GM18858 (cell line): Measurements from ENCODE around the gene APMAP.
"Not testable (repeated sequence)": the region's sequence is repeated elsewhere in the genome, so short reads cannot be mapped to it uniquely, and the experiment has no call there.

ENCODE experiments used
- ATAC-seq: cut with Tn5 transposase; IDR thresholded peaks from one replicate; pipeline ENCODE4 v1.9.1; 2021; ENCODE audit not compliant: unreplicated experiment

The APMAP gene

DNA sequence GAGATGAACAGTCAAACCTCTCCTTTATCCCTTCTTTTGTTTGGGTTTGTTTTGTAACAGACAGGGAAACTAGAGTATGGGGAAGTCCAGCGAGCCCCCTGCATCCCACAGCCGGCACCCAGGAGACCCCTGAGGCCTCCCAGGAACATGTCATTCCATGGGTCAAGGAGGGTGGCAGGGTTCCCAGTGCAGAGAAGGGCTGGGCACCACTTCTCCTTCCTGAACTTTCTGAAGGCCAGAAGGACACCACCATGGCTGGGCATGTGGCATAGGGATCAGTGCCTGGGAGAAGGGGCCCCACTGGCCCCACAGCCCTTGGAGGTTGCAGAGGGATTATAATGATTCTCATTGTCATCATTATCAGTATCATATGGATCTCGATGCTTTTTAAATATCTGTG is 57.4 kb downstream of the APMAP start:
- no peak for ATAC-seq

DNA sequence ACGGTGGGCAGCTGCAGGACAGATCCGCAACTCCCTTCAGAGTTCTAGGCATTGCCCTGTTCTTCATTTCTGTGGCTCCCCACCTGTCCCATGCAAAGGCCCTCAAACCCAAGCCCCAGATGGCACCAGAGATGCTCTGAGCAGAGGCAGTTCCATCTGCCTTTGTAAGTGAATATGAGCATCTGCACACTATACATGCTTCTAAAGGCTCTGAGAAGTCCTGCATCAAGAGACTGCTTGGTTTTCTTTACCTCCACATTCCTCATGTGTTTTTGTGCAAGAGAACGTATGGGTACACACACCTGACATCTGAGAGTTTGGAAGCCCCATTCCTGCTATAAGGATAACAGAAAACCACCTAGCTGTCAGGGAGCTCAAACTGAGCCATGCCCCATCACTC is 57.8 kb downstream of the APMAP start:
- no peak for ATAC-seq

DNA sequence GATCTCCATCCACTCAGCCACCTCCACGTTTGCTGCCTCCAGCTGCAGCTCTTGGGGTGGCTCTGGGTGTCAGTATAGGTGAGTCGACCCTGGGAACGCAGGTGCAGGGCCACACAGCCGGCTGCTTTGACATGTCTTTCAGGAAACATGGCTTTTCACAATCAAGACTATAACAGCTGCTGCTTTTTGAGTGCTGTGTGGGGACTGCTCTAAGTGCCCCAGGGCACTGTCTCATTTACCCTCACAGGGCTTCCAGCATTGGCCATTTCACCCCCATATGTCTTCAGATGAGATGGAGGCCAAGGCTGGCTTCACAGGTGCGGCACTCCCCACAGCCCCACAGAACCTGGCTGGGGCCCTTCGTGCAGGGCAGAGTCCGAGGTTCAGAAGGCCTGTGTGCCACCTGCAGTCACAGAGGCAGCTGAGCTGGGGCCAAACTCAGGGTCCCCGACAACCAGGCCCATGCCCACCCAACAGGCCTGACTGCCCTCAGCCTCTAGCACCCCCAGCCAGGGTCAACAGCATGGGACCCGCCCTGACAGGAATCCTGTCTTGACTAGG is 58.4 kb downstream of the APMAP start:
- ATAC-seq, result no peak

DNA sequence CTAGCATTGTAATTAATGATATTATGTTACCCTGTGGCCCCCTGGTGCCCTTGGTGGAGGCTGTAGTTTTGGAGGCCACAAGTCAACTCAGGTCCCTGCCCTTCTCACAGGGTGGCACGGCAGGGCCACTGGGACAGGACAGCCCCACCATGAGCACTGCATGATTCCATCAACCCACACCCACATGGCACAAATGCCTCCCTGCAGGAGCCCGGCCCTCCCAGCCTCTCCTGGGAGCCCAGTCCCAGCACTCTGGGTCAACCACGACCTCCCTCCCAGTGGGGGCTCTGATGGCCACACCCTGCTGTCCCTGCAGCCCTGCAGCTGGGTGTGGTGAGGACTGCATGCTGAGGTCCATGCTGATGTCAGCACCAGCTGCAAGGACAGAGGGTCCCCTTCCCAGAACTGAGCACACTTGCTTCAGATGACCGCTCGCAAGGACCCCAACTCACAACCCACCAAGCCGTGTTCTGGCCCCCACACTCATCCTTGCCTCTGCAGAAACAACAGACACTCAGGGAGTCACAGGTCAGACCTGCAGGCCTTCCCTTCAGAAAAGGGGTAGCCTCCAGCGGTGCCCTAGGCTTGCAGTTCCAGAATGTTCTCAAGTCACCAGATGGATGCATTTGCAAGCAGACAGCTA is 59.2 kb downstream of the APMAP start:
- no peak for ATAC-seq

DNA sequence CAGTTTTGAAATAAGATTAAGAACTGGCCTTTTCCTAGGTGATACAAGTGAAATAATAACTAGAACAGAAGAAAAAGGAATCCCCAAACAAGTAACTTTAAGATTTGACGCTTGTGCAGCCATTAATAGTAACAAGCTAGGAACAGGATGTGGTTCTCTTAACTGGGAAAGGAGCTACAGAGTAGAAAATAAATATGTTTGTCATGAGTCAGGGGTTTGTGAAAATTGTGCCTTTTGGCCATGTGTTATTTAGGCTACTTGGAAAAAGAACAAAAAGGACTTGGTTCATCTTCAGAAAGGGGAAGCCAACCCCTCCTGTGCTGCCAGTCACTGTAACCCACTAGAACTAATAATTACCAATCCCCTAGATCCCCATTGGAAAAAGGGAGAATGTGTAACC is 60.7 kb downstream of the APMAP start:
- ATAC-seq, result not testable (repeated sequence)

DNA sequence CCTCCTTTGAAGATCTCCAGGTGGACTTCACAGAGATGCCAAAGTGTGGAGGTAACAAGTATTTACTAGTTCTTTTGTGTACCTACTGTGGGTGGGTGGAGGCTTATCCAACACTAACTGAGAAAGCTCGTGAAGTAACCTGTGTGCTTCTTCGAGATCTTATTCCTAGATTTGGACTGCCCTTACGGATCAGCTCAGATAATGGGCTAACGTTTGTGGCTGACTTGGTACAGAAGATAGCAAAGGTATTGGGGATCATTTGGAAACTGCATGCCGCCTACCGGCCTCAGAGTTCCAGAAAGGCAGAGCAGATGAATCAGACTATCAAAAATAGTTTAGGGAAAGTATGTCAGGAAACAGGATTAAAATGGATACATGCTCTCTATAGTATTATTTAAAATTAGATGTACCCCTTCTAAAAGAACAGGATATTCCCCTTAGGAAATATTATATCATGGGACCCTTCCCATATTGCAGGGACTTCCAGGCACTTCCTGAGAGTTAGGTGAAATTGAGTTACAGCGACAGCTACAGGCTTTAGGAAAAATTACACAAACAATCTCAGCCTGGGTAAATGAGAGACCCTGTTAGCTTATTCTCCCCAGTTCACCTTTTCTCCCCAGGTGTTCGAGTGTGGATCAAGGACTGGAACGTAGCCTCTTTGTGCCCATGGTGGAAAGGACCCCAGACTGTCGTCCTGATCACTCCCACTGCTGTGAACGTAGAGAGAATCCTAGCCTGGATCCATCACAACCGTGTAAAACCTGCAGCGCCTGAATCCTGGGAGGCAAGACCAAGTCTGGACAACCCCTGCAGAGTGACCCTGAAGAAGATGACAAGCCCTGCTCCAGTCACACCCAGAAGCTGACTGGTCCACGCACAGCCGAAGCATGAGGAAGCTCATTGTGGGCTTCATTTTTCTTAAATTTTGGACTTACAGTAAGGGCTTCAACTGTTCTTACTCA is 61.5 kb downstream of the APMAP start:
- not testable (repeated sequence) for ATAC-seq

DNA sequence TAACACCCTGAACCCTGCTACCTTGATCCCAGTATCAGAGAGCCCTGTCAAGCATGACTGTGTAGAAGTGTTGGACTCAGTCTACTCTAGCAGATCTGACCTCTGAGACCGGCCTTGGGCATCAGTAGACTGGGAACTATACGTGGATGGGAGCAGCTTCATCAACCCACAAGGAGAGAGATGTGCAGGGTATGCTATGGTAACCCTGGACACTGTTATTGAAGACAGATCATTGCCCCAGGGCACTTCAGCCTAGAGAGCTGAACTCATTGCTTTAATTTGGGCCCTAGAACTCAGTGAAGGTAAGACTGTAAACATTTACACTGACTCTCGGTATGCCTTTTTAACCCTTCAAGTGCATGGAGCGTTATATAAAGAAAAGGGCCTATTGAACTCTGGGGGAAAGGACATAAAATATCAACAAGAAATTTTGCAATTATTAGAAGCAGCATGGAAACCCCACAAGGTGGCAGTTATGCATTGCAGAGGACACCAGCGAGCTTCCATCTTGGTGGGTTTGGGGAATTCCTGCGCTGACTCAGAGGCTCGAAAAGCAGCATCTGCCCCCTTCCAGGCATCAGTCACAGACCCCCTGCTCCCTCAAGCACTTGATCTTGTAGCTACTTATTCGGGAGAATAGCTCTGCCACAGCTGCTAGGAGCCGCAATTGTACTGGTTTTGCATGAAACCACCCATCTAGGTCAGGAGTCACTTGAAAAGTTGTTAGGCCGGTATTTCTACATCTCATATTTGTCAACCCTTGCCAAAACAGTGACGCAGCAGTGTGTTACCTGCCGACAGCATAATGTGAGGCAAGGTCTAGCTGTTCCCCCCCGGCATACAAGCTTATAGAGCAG is 62.5 kb downstream of the APMAP start:
- not testable (repeated sequence) for ATAC-seq

DNA sequence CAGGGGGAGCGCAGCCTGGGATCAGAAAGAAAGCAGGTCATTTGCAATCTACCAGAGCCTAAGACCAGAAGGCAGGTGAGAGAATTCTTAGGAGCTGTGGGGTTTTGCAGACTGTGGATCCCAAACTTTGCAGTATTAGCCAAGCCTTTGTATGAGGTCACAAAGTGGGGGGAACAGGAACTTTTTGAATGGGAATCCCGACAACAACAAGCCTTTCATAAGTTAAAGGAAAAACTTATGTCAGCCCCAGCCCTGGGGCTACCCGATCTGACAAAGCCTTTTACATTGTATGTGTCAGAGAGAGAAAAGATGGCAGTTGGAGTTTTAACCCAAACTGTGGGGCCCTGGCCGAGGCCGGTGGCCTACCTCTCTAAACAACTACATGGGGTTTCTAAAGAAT is 63.3 kb downstream of the APMAP start:
- not testable (repeated sequence) for ATAC-seq

DNA sequence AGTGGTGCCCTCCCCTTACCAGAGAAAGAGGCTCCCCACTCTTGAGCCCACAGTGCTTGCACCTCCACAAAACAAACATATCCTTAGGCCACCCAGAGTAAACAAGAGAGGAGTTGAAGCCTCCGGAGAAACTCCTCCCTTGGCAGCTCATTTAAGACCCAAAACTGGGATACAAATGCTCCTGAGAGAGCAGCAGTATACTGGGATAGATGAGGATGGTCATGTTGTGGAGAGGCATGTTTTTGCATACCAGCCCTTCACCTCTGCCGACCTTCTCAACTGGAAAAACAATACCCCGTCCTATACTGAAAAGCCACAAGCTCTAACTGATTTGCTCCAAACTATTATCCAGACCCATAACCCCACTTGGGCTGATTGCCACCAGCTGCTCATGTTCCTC is 71.8 kb downstream of the APMAP start:
- ATAC-seq, result not testable (repeated sequence)

DNA sequence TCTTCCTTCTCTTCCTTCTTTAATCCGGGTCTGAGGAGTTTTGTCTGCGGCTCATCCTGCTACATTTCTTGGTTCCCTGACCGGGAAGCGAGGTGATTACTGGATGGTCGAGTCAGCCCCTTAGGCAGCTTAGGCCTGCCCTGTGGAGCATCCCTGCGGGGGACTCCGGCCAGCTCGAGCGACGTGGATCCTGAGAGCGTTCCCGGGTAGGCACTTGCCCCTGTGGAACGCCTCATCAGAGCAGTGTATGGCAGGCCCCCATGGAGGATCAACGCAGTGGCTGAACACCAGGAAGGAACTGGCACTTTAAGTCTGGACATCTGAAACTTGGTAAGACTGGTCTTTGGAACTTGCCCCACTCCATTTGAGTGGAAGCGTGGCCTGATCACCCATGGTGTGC is 72.9 kb downstream of the APMAP start:
- not testable (repeated sequence) for ATAC-seq

DNA sequence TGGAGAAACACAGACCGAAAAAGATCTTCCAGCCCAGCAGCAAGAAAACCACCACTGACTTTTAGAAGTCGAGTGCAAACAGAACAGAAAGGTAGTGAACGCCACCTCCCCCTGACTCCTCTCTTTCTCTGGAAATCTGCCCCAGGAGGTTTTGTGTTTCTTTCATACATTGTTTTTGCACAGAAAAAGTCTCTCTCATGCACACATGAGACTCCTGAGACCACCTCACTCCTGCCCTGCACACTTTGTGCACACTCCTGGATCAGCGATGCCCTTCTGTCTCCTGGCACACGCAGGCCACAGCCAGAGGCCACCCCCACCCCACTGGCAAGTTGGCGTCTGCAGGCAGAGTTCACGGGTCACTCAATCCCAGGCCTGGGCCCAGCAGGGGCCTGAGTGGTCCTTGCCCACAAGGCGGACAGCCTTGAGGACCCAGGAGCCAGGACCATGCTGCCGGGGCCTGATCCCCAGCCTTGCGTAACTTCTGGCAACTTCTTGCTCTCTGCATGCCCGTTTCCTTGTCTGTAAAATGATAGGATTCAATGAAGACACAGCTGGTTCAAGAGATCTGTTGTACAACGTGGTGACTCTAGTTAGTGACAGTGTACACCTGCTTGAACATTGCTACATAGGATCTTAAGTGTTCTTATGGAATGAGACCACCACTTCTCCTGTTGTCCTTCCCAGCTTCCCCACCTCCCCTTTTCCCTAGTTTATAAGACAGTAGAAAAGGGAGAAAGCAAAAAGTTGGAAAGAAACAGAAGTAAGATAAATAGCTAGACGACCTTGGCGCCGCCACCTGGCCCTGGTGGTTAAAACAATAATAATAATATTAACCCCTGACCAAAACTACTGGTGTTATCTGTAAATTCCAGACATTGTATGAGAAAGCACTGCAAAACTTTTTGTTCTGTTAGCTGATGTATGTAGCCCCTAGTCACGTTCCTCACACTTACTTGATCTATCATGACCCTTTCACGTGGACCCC is 73.7 kb downstream of the APMAP start:
- no peak for ATAC-seq

DNA sequence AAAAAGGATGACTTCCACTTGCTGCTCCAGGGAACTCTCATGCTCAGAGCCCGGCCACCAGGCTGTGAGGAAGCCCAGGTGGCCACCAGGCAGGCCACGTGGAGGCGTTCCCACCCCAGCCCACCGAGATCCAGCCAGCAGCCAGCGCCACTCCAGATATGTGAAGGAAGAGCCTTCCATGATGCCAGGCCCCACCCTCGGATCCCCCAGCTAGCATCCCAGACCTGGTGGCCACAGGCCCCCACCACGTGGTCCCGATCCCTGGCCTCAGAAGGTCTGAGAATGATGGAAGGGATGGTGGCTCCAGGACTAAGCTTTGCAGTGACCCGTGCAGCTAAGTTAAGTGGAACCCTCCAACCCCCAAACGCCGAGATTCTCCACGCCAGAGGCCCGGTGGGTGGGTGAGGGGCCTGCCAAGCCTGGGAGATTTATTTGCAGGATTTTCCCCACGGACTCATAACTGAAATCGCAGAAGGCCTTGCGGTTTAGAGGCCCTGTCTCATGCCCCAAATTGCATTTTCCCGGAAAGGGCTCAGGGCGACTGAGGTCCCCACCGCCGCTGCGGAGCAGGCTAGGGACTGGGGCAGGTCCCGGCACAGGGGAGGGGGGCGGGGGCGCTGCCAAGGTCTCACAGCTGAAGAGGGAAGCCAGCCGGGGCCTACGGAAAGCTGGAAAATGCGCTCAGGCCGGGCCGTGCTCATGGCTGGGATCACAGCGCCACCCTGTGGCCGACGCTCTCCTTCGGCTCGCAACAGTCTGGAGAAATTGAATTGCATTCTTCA is 74.6 kb downstream of the APMAP start:
- no peak for ATAC-seq

DNA sequence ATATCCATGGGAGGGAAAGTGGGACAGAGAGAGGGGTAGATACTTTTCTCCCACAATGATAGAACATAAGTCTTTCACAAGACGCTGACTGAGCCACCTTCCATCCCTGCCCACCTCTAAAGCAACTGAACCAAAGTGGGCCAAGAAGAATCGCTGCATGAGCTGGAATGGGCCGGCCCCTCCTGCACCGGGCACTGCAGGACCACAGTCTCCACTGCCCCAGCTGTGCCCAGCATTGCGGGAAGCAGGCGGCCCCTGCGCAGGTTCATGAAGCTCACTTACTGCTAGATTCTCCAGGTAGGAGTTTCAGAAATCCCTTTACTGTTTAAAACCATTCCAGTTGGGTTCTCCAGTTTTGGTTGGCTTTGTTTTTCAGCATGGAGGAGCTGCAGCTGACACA is 75.5 kb downstream of the APMAP start:
- no peak for ATAC-seq

DNA sequence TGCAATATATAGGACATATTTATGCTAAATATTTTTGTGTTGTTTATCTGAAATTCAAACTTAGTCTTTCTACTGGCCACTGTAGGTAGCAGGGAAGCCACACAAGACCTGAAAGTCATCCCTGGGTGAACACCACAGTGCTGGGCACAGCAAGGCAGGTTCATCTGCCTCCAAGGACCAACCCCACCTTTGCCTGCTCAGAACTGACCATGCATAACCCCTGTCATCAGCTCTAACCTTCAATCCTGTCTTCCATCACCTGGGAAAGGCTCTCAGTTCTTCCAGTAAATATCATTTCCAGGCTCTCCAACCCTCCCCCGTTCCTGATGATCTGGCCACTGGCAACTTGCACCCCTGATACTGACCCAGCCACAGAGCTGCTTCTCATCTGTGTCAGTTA is 76.1 kb downstream of the APMAP start:
- no peak for ATAC-seq

DNA sequence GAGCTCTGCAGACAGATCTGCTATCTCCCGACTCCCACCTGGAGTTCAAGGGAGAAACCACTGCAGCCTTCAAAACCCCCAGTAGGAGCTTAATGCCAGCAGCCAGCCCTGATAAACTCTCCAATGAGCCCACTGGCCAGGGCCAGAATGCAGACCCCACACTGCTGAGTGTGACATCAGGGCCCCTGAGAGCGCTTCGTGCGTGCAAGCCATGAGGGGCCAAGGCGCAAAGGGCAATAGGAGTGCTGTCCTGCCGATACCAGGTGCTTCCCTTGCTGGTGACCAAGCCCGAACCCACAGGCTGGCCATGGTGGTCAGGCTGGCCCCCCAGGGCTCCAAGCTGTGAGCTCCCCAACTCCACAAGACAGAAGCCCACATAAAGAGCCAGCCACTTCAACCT is 76.7 kb downstream of the APMAP start:
- ATAC-seq, result no peak

DNA sequence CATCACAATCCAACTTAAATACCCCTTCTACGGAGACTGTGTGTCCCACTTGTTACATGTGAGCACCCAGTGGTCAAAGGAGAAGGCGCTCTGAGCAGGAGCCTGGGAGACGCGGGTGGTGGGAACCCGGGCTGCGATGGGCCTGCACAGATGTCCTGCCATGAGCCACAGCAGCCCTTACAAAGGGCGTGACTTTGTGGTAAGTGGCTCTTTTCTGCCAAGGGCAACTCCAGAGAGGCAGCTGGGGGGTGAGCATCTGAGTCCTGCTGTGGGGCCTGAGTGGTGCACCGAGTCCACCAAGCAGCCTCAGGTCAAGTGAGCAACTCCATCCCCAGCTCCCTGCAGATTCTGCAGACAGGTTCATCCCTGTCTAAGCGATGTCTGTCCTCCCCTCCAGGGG is 77.1 kb downstream of the APMAP start:
- no peak for ATAC-seq

DNA sequence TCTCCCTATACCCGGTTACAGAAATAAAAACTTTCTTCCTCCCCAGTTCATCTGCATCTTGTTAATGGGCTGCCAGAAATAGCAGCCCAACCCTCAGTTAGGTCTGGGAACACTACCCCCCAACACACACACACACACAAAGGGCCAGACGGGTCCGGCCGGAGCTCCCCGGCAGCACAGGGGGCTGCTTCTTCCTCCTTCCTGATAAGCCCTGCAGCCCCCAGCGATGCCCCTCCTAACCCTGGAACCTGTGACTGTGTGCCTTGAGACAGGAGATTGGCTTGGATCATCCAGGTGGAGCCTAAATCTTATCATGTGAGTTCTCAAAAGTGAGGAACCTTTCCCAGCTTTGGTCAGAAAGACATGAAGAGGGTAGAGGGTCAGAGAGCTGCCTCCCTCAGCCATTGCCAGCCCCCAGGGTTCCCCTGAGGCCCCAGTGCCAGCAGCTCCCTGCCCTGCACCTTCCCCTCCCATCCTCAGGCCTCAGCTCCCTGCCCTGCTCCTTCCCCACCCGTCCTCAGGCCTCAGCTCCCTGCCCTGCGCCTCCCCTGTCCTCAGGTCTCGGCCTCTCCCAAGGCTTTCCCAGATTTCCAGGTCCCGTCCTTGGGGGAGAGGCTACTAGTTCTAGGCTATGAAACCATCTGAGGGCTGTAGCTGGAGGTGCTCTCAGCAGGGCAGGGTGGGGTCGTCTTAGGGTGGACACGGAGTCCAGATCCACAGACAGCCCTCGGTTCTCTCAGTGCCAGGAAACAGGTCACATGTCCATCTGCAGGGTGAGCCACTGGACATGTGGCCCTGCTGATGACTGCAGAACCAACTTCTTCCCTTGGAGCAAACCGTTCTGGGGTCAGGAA is 77.9 kb downstream of the APMAP start:
- ATAC-seq, result no peak

DNA sequence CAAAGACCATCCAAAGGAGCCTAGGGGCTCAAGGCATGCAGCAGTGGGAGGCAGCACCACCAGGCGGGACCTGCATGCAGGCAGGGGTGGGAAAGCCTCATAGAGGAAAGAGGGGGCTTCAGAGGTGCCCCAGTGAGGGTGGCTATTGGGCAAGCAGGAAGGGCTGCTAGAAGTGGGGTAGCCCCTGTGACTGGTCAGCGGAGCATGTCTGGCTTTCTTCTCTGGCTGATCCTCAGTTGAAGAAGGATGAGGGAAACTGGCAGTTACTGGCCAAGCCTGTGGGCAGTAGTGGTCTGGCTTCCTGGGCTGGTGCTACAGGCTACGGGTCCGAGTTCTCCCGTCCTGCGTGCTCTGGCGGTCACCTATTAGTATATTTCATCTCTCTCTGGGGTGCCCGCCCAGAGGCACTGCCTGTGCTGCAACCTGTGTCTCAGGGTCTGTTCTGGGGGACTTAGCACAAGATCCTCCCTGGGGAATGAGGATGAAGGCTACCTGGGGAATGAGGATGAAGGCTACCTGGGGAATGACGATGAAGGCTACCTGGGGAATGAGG is 79.4 kb downstream of the APMAP start:
- ATAC-seq, result no peak
